Measurements from ENCODE around the gene EQTN.

GRCh38 chr9:27282269-27282668 is 14.7 kb downstream of the EQTN start:
- TF ChIP-seq PKNOX1 (IDR thresholded peaks at IDR 0.05) (no peak), ZNF384 (IDR thresholded peaks at IDR 0.05) (no peak), BHLHE40 (IDR thresholded peaks at IDR 0.05; ENCODE audit: borderline replicate concordance) (no peak)

Measured in HEK293T (cell line).